CD14-positive monocyte (primary cell): ENCODE data around the gene TSPYL2. TPM values are rescaled to one million over a fixed set of nuclear protein-coding genes. Genes with fewer than 3 reads are reported as not detected.

ENCODE experiments used
- DNase-seq, 3 donors: peaks; one replicate each; pipeline ENCODE4 v3.0.0-alpha.2; 2011 to 2022
- H2AFZ ChIP-seq: 2 replicates; pipeline ENCODE4 v1.6.0; 2012; ENCODE audit warnings: mild to moderate bottlenecking, low read depth, low read length, inconsistent platforms; ENCODE audit not compliant: insufficient read depth, poor library complexity, severe bottlenecking
- H3K27ac ChIP-seq, 2 donors: 1 replicate in 1 of 2; 2 replicates in 1 of 2; pipeline ENCODE4 v1.5.1; 2012 to 2013; ENCODE audit warnings: low read length in 2 of 2, control low read depth in 1 of 2, inconsistent platforms in 1 of 2, low read depth in 1 of 2, mild to moderate bottlenecking in 1 of 2
- H3K27me3 ChIP-seq, 2 donors: one replicate each; pipeline versions ENCODE4 v1.6.0 to v1.6.1; 2011 to 2013; ENCODE audit warnings: low read length in 2 of 2; ENCODE audit not compliant: control insufficient read depth in 2 of 2, insufficient read depth in 2 of 2
- H3K36me3 ChIP-seq, 2 donors: replicated peaks in 1 of 2; 1 replicate in 1 of 2; 2 replicates in 1 of 2; pipeline versions ENCODE4 v1.5.1 to v1.6.1; 2012 to 2013; ENCODE audit warnings: low read length in 2 of 2, control low read depth in 1 of 2, inconsistent platforms in 1 of 2, mild to moderate bottlenecking in 1 of 2; ENCODE audit not compliant: insufficient read depth in 2 of 2, control insufficient read depth in 1 of 2
- H3K4me1 ChIP-seq, 2 donors: 1 replicate in 1 of 2; 2 replicates in 1 of 2; pipeline versions ENCODE4 v1.5.1 to v1.6.1; 2012 to 2013; ENCODE audit warnings: low read length in 2 of 2, control low read depth in 1 of 2, inconsistent platforms in 1 of 2, mild to moderate bottlenecking in 1 of 2, moderate library complexity in 1 of 2; ENCODE audit not compliant: insufficient read depth in 2 of 2, control insufficient read depth in 1 of 2
- H3K4me2 ChIP-seq: replicated peaks from 2 replicates; pipeline ENCODE3; 2012; ENCODE audit warnings: low read length, moderate library complexity, mild to moderate bottlenecking; ENCODE audit not compliant: poor library complexity, severe bottlenecking; ENCODE audit errors: extremely low read depth
- H3K4me3 ChIP-seq, 3 experiments: fragments of 200-600 bp in 1 of 3; sonication (generic) in 1 of 3; replicated peaks in 1 of 3; 1 replicate in 2 of 3; 2 replicates in 1 of 3; pipeline ENCODE4 v1.5.1; 2011 to 2013; ENCODE audit warnings: low read length in 3 of 3, mild to moderate bottlenecking in 3 of 3, control low read depth in 2 of 3, low read depth in 2 of 3, inconsistent platforms in 1 of 3, moderate library complexity in 1 of 3
- H3K79me2 ChIP-seq: 2 replicates; pipeline ENCODE4 v1.6.0; 2012; ENCODE audit warnings: mild to moderate bottlenecking, control low read depth, inconsistent platforms, low read length, moderate library complexity; ENCODE audit not compliant: insufficient read depth
- H3K9ac ChIP-seq: 2 replicates; pipeline ENCODE4 v1.6.0; 2017; ENCODE audit warnings: low read length, mild to moderate bottlenecking; ENCODE audit not compliant: insufficient read depth, poor library complexity, severe bottlenecking
- H3K9me3 ChIP-seq, 2 donors: replicated peaks in 1 of 2; 1 replicate in 1 of 2; 2 replicates in 1 of 2; pipeline versions ENCODE4 v1.5.1 to v1.6.1; 2012 to 2013; ENCODE audit warnings: low read length in 2 of 2, control low read depth in 1 of 2; ENCODE audit not compliant: control insufficient read depth in 1 of 2, insufficient read depth in 1 of 2
- H4K20me1 ChIP-seq: 2 replicates; pipeline ENCODE4 v1.6.0; 2012; ENCODE audit warnings: mild to moderate bottlenecking, low read length, control low read depth, moderate library complexity; ENCODE audit not compliant: insufficient read depth
- H3K27ac Mint-ChIP-seq, 7 donors: one replicate each; pipeline ENCODE4 v1.8.0; 2020; ENCODE audit warnings: mild to moderate bottlenecking in 7 of 7, mixed read lengths in 7 of 7, moderate library complexity in 6 of 7, inconsistent platforms in 2 of 7
- H3K27me3 Mint-ChIP-seq, 3 donors: one replicate each; pipeline ENCODE4 v1.8.0; 2021 to 2022; ENCODE audit warnings: low read depth in 3 of 3, mild to moderate bottlenecking in 3 of 3, mixed read lengths in 3 of 3, moderate library complexity in 3 of 3, inconsistent platforms in 1 of 3
- H3K36me3 Mint-ChIP-seq, 2 donors: one replicate each; pipeline ENCODE4 v1.8.0; 2020; ENCODE audit warnings: mixed read lengths in 2 of 2, inconsistent platforms in 1 of 2, mild to moderate bottlenecking in 1 of 2
- H3K4me1 Mint-ChIP-seq: one replicate; pipeline ENCODE4 v1.8.0; 2020; ENCODE audit warnings: mild to moderate bottlenecking, mixed read lengths
- H3K4me3 Mint-ChIP-seq, 2 donors: one replicate each; pipeline ENCODE4 v1.8.0; 2020; ENCODE audit warnings: mild to moderate bottlenecking in 2 of 2, mixed read lengths in 2 of 2, moderate library complexity in 1 of 2
- H3K9me3 Mint-ChIP-seq, 7 donors: one replicate each; pipeline ENCODE4 v1.8.0; 2020 to 2022; ENCODE audit warnings: mixed read lengths in 7 of 7, mild to moderate bottlenecking in 6 of 7, moderate library complexity in 6 of 7, inconsistent platforms in 2 of 7
- WGBS: methylation state at CpG from one replicate; pipeline ENCODE4 v1.1.5; 2013; ENCODE audit warnings: missing lambda C conversion rate; ENCODE audit not compliant: insufficient coverage; 5-methylcytosine and 5-hydroxymethylcytosine counted together
- intact Hi-C, 2 donors: fragments of 100-400 bp; cut with micrococcal nuclease; formaldehyde crosslinking; loops; one replicate each; pipeline versions ENCODE4 v1.15.0 to v1.15.1; 2023
- polyA plus RNA-seq, 3 donors: library from polyadenylated mRNA; depleted of rRNA in 1 of 3; unstranded in 2 of 3; stranded (reverse) in 1 of 3; fragments of 300-500 nt in 2 of 3; fragments of >200 nt in 1 of 3; fragmentation: Illumina TruSeq in 2 of 3; gene quantifications; 1 replicate in 2 of 3; 2 replicates in 1 of 3; pipeline ENCODE4 v1.2.3, GENCODE V29; 2012 to 2021
- TF ChIP-seq, protein P1 (sequence below): fragments of 200-600 bp; IDR thresholded peaks from one replicate; pipeline ENCODE4 v1.8.0; 2022; ENCODE audit warnings: antibody characterized with exemption, mild to moderate bottlenecking

The TSPYL2 gene
- polyA plus RNA-seq, 3 donors: 0.33 to 29.4 (median 0.40) TPM

GRCh38 chrX:53116101-53116500 is 33.9 kb downstream of the TSPYL2 start:
- no peak overlapping the region for H3K9ac ChIP-seq
- intact Hi-C loops: no loop called here
- H3K4me1 ChIP-seq: no peaks in the 10 kb centered on the region
- H3K4me1 Mint-ChIP-seq: peaks cover 10% of the 10 kb centered on the region
- H3K27ac ChIP-seq: no peak overlapping the region
- H3K4me3 ChIP-seq: no peak overlapping the region
- no peak overlapping the region for H3K4me2 ChIP-seq
- peaks cover 0 to 6% of the 10 kb centered on the region in 2 donors for H3K36me3 ChIP-seq
- peak overlapping the region in 2 of 7 donors; percentile 16 to 32 for H3K27ac Mint-ChIP-seq
- H3K9me3 ChIP-seq: no peaks in the 10 kb centered on the region
- WGBS: no CpG with 5 or more reads among the region's 3 CpGs
- H3K4me3 Mint-ChIP-seq: no peak overlapping the region
- peaks cover 0 to 2% (median 0%) of the 10 kb centered on the region in 7 donors for H3K9me3 Mint-ChIP-seq
- H3K79me2 ChIP-seq: no peaks in the 10 kb centered on the region
- no peak overlapping the region for H2AFZ ChIP-seq
- H3K27me3 Mint-ChIP-seq: peaks cover 0 to 23% (median 0%) of the 10 kb centered on the region in 3 donors
- no peaks in the 10 kb centered on the region for H3K27me3 ChIP-seq
- TF ChIP-seq, protein P1, sequence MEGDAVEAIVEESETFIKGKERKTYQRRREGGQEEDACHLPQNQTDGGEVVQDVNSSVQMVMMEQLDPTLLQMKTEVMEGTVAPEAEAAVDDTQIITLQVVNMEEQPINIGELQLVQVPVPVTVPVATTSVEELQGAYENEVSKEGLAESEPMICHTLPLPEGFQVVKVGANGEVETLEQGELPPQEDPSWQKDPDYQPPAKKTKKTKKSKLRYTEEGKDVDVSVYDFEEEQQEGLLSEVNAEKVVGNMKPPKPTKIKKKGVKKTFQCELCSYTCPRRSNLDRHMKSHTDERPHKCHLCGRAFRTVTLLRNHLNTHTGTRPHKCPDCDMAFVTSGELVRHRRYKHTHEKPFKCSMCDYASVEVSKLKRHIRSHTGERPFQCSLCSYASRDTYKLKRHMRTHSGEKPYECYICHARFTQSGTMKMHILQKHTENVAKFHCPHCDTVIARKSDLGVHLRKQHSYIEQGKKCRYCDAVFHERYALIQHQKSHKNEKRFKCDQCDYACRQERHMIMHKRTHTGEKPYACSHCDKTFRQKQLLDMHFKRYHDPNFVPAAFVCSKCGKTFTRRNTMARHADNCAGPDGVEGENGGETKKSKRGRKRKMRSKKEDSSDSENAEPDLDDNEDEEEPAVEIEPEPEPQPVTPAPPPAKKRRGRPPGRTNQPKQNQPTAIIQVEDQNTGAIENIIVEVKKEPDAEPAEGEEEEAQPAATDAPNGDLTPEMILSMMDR: no peak
- no peak for DNase-seq
- peaks cover 11% of the 10 kb centered on the region in 2 donors for H3K36me3 Mint-ChIP-seq
- no peaks in the 10 kb centered on the region for H4K20me1 ChIP-seq

DNA sequence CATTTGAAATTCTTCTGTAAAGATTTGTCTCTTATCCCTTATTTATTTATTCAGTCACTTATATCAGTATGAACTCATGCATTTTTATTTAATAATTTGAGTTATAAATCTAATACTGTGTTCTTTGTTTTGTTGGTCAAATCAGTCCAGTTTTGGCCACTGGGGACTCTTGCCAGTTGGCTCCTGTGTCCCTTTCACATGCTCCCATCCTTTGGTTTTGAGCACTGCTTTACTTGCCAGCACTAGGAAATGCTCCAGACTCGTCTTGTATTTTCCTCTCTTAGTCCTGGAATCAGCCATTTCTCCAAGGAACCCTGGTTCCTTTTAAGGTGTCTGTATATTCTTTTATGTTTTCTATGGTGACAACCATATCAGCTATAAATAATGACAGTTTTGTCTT is 39.8 kb downstream of the TSPYL2 start:
- Histone ChIP-seq H3K4me2 (no peak overlapping the region), H3K27me3 (peaks cover 0 to 8% of the 10 kb centered on the region in 2 donors), H3K27ac (no peak overlapping the region), H3K9ac (no peak overlapping the region), H4K20me1 (no peaks in the 10 kb centered on the region), H3K4me1 (no peaks in the 10 kb centered on the region), H3K4me3 (no peak overlapping the region), H3K79me2 (no peaks in the 10 kb centered on the region), H3K9me3 (no peaks in the 10 kb centered on the region), H3K36me3 (no peaks in the 10 kb centered on the region), H2AFZ (no peak overlapping the region)
- H3K27me3 Mint-ChIP-seq: peaks cover 0 to 32% (median 0%) of the 10 kb centered on the region in 3 donors
- peaks cover 6 to 10% of the 10 kb centered on the region in 2 donors for H3K36me3 Mint-ChIP-seq
- no peak overlapping the region for H3K27ac Mint-ChIP-seq
- WGBS: no CpG with 5 or more reads among the region's 1 CpG
- H3K9me3 Mint-ChIP-seq: peaks cover 0 to 6% (median 2%) of the 10 kb centered on the region in 7 donors
- TF ChIP-seq, protein P1: no peak
- DNase-seq: no peak
- H3K4me1 Mint-ChIP-seq: no peaks in the 10 kb centered on the region
- intact Hi-C loops: no loop called here
- H3K4me3 Mint-ChIP-seq: no peak overlapping the region
